SK-N-SH treated with all-trans-retinoic acid at 6 μM for 48 hours (cell line): ENCODE results near the gene CD84.

ENCODE experiments used
- ATAC-seq: fragments of 200-7000 bp; cut with Tn5 transposase; 3 replicates; pipeline ENCODE4 v1.9.1; 2020; ENCODE audit warnings: mild to moderate bottlenecking, moderate library complexity
- ARNTL ChIP-seq: fragments of 450-650 bp; formaldehyde crosslinking; IDR thresholded peaks from 2 replicates; pipeline ENCODE4 v1.5.0; 2020; ENCODE audit warnings: low read depth, mild to moderate bottlenecking, moderate library complexity, borderline replicate concordance
- BACH2 ChIP-seq: fragments of 250-450 bp; sonication (Bioruptor Pico); IDR thresholded peaks from 2 replicates; pipeline ENCODE4 v1.9.0; 2021; ENCODE audit warnings: mild to moderate bottlenecking, borderline replicate concordance
- CSDC2 ChIP-seq: fragments of 250-450 bp; sonication (Bioruptor Pico); IDR thresholded peaks from 2 replicates; pipeline ENCODE4 v1.5.0; 2020; ENCODE audit warnings: mild to moderate bottlenecking, moderate library complexity
- ESRRG ChIP-seq: fragments of 250-450 bp; sonication (Bioruptor Pico); IDR thresholded peaks from 2 replicates; pipeline ENCODE4 v1.6.1; 2021; ENCODE audit warnings: mild to moderate bottlenecking
- GLIS3 ChIP-seq: fragments of 250-450 bp; sonication (Bioruptor Pico); IDR thresholded peaks from 2 replicates; pipeline ENCODE4 v1.5.0; 2020; ENCODE audit warnings: mild to moderate bottlenecking, moderate library complexity
- ISL1 ChIP-seq: fragments of 250-450 bp; sonication (Bioruptor Pico); IDR thresholded peaks from 2 replicates; pipeline ENCODE4 v2.1.2; 2022; ENCODE audit warnings: mild to moderate bottlenecking, moderate library complexity
- OSR1 ChIP-seq: fragments of 250-450 bp; sonication (Bioruptor Pico); IDR thresholded peaks from 2 replicates; pipeline ENCODE4 v1.8.0; 2022; ENCODE audit warnings: moderate library complexity, mild to moderate bottlenecking, inconsistent platforms
- PPARA ChIP-seq: fragments of 250-450 bp; sonication (Bioruptor Pico); IDR thresholded peaks from 2 replicates; pipeline ENCODE4 v1.5.0; 2020; ENCODE audit warnings: mild to moderate bottlenecking, borderline replicate concordance
- RARB ChIP-seq: fragments of 250-450 bp; sonication (Bioruptor Pico); IDR thresholded peaks from 2 replicates; pipeline ENCODE4 v1.8.0; 2021; ENCODE audit warnings: mild to moderate bottlenecking, moderate library complexity
- SNAI2 ChIP-seq: fragments of 250-450 bp; sonication (Bioruptor Pico); IDR thresholded peaks from 2 replicates; pipeline ENCODE4 v1.5.0; 2020; ENCODE audit warnings: mild to moderate bottlenecking, moderate library complexity
- TOX ChIP-seq: fragments of 250-450 bp; sonication (Bioruptor Pico); IDR thresholded peaks from 2 replicates; pipeline ENCODE4 v1.8.0; 2021; ENCODE audit warnings: mild to moderate bottlenecking, moderate library complexity, borderline replicate concordance
- ZC3H10 ChIP-seq: fragments of 250-450 bp; sonication (Bioruptor Pico); IDR thresholded peaks from 2 replicates; pipeline ENCODE4 v1.5.1; 2021; ENCODE audit warnings: mild to moderate bottlenecking, moderate library complexity
- ZFP3 ChIP-seq: fragments of 250-450 bp; sonication (Bioruptor Pico); IDR thresholded peaks from 2 replicates; pipeline ENCODE4 v1.5.0; 2020; ENCODE audit warnings: mild to moderate bottlenecking, moderate library complexity
- ZNF565 ChIP-seq: fragments of 450-650 bp; formaldehyde crosslinking; conservative IDR thresholded peaks from 2 replicates; pipeline ENCODE4 v1.5.0; 2020; ENCODE audit warnings: low read depth, mild to moderate bottlenecking, moderate library complexity
- ZNF70 ChIP-seq: fragments of 450-650 bp; formaldehyde crosslinking; IDR thresholded peaks from 2 replicates; pipeline ENCODE4 v1.5.0; 2020; ENCODE audit warnings: mild to moderate bottlenecking, moderate library complexity
- ZNF8 ChIP-seq: fragments of 450-650 bp; formaldehyde crosslinking; IDR thresholded peaks from 2 replicates; pipeline ENCODE4 v1.5.0; 2020; ENCODE audit warnings: mild to moderate bottlenecking, moderate library complexity
- TF ChIP-seq, protein P1 (sequence below): fragments of 250-450 bp; sonication (Bioruptor Pico); IDR thresholded peaks from 2 replicates; pipeline ENCODE4 v1.5.1; 2020; ENCODE audit warnings: low read depth, mild to moderate bottlenecking, moderate library complexity
- TF ChIP-seq, protein P2 (sequence below): fragments of 250-450 bp; sonication (Bioruptor Pico); IDR thresholded peaks from 2 replicates; pipeline ENCODE4 v1.5.1; 2021; ENCODE audit warnings: mild to moderate bottlenecking, moderate library complexity
- TF ChIP-seq, protein P3 (sequence below): fragments of 250-450 bp; sonication (Bioruptor Pico); IDR thresholded peaks from 2 replicates; pipeline ENCODE4 v1.8.0; 2020; ENCODE audit warnings: mild to moderate bottlenecking, moderate library complexity, borderline replicate concordance
- TF ChIP-seq, protein P4 (sequence below): fragments of 250-450 bp; sonication (Bioruptor Pico); IDR thresholded peaks from 2 replicates; pipeline ENCODE4 v1.8.0; 2021; ENCODE audit warnings: low read depth, mild to moderate bottlenecking, moderate library complexity, borderline replicate concordance
- TF ChIP-seq, protein P5 (sequence below): fragments of 250-450 bp; sonication (Bioruptor Pico); IDR thresholded peaks from 2 replicates; pipeline ENCODE4 v1.5.0; 2020; ENCODE audit warnings: mild to moderate bottlenecking, moderate library complexity

Gene CD84

DNA sequence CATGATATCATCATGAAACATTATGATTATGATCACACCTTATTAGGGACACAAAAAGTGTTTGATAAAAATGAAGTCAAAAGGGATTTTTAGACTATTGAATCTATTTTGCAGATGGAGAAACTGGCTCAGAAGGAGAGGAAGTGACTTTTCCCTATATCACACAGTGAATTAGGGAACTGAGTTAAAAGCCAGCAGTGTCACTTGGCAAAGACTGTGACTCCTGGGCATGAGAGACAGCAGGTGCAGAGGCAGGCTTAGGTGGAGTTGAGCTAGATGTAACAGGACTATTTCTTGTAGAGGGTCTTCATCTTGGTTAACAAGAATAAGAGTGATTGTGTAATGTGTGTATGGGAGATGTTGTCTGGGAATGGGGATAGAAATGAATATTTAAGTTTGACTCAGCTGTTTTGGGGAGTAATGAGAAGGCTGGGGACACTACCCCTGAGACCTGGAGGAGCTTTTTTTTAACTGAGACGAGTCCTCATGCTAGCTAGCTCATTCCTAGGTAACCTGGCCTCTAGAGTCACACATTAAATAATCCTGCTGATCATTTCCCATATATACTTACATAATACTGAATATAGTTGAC is 1.0 kb upstream of the CD84 start:
- ATAC-seq: no peak

DNA sequence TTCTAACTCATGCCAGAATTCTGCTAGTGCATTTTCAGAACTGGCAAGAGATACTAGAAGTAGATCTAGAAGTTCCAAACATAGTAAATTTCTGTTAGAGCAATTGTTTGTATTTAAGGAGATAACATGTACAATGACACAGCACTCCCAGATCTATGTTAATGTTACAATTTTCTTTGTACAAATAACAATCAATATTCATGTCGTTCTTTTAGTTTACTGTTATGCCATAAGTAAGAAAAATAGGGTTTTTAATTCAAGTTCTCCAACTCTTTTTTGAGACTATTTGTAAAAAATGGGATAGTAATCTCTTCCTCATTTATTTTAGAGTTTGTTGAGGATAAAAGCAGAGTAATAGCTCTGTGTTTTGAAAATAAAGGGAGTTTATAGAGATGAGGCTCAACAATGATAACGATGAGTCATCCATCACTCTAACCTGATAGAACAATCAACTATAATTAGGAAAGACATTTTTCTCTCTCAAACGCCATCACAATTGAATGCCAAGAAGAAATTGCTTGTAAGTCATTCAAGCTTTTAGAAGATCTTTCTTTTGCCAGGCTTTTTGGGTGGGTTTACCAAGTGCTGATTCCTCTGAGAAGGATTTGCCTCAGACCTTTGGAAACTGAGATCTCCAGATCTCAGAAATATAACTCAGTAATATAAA is 638 bp downstream of the CD84 start:
- no peak for ATAC-seq
- no peak for TF ChIP-seq BACH2 (CRISPR knock-in tag)
- TF ChIP-seq, protein P1, sequence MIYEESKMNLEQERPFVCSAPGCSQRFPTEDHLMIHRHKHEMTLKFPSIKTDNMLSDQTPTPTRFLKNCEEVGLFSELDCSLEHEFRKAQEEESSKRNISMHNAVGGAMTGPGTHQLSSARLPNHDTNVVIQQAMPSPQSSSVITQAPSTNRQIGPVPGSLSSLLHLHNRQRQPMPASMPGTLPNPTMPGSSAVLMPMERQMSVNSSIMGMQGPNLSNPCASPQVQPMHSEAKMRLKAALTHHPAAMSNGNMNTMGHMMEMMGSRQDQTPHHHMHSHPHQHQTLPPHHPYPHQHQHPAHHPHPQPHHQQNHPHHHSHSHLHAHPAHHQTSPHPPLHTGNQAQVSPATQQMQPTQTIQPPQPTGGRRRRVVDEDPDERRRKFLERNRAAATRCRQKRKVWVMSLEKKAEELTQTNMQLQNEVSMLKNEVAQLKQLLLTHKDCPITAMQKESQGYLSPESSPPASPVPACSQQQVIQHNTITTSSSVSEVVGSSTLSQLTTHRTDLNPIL: no peak
- no peak for TF ChIP-seq GLIS3 (CRISPR knock-in tag)
- no peak for TF ChIP-seq ARNTL (CRISPR knock-in tag)
- TF ChIP-seq, protein P2, sequence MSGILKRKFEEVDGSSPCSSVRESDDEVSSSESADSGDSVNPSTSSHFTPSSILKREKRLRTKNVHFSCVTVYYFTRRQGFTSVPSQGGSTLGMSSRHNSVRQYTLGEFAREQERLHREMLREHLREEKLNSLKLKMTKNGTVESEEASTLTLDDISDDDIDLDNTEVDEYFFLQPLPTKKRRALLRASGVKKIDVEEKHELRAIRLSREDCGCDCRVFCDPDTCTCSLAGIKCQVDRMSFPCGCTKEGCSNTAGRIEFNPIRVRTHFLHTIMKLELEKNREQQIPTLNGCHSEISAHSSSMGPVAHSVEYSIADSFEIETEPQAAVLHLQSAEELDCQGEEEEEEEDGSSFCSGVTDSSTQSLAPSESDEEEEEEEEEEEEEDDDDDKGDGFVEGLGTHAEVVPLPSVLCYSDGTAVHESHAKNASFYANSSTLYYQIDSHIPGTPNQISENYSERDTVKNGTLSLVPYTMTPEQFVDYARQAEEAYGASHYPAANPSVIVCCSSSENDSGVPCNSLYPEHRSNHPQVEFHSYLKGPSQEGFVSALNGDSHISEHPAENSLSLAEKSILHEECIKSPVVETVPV (CRISPR knock-in tag): no peak
- TF ChIP-seq TOX (CRISPR knock-in tag): no peak
- no peak for TF ChIP-seq PPARA
- TF ChIP-seq SNAI2 (CRISPR knock-in tag): no peak
- TF ChIP-seq ZNF70 (CRISPR knock-in tag): no peak
- TF ChIP-seq, protein P3, sequence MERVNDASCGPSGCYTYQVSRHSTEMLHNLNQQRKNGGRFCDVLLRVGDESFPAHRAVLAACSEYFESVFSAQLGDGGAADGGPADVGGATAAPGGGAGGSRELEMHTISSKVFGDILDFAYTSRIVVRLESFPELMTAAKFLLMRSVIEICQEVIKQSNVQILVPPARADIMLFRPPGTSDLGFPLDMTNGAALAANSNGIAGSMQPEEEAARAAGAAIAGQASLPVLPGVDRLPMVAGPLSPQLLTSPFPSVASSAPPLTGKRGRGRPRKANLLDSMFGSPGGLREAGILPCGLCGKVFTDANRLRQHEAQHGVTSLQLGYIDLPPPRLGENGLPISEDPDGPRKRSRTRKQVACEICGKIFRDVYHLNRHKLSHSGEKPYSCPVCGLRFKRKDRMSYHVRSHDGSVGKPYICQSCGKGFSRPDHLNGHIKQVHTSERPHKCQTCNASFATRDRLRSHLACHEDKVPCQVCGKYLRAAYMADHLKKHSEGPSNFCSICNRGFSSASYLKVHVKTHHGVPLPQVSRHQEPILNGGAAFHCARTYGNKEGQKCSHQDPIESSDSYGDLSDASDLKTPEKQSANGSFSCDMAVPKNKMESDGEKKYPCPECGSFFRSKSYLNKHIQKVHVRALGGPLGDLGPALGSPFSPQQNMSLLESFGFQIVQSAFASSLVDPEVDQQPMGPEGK (CRISPR knock-in tag): no peak
- TF ChIP-seq, protein P4, sequence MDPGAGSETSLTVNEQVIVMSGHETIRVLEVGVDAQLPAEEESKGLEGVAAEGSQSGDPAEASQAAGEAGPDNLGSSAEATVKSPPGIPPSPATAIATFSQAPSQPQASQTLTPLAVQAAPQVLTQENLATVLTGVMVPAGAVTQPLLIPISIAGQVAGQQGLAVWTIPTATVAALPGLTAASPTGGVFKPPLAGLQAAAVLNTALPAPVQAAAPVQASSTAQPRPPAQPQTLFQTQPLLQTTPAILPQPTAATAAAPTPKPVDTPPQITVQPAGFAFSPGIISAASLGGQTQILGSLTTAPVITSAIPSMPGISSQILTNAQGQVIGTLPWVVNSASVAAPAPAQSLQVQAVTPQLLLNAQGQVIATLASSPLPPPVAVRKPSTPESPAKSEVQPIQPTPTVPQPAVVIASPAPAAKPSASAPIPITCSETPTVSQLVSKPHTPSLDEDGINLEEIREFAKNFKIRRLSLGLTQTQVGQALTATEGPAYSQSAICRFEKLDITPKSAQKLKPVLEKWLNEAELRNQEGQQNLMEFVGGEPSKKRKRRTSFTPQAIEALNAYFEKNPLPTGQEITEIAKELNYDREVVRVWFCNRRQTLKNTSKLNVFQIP (CRISPR knock-in tag): no peak
- TF ChIP-seq ZC3H10 (CRISPR knock-in tag): no peak
- no peak for TF ChIP-seq ZNF565 (CRISPR knock-in tag)
- no peak for TF ChIP-seq CSDC2 (CRISPR knock-in tag)
- TF ChIP-seq ISL1 (CRISPR knock-in tag): no peak
- TF ChIP-seq ZNF8 (CRISPR knock-in tag): no peak
- TF ChIP-seq, protein P5, sequence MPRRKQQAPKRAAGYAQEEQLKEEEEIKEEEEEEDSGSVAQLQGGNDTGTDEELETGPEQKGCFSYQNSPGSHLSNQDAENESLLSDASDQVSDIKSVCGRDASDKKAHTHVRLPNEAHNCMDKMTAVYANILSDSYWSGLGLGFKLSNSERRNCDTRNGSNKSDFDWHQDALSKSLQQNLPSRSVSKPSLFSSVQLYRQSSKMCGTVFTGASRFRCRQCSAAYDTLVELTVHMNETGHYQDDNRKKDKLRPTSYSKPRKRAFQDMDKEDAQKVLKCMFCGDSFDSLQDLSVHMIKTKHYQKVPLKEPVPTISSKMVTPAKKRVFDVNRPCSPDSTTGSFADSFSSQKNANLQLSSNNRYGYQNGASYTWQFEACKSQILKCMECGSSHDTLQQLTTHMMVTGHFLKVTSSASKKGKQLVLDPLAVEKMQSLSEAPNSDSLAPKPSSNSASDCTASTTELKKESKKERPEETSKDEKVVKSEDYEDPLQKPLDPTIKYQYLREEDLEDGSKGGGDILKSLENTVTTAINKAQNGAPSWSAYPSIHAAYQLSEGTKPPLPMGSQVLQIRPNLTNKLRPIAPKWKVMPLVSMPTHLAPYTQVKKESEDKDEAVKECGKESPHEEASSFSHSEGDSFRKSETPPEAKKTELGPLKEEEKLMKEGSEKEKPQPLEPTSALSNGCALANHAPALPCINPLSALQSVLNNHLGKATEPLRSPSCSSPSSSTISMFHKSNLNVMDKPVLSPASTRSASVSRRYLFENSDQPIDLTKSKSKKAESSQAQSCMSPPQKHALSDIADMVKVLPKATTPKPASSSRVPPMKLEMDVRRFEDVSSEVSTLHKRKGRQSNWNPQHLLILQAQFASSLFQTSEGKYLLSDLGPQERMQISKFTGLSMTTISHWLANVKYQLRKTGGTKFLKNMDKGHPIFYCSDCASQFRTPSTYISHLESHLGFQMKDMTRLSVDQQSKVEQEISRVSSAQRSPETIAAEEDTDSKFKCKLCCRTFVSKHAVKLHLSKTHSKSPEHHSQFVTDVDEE (CRISPR knock-in tag): no peak

More for the DNA sequence above, 1.0 kb upstream of the CD84 start:
- TF ChIP-seq PPARA (no peak), ISL1 (CRISPR knock-in tag) (no peak), SNAI2 (CRISPR knock-in tag) (no peak), ESRRG (CRISPR knock-in tag) (no peak), OSR1 (CRISPR knock-in tag) (no peak), RARB (no peak), ZFP3 (CRISPR knock-in tag) (no peak), ARNTL (CRISPR knock-in tag) (no peak), ZNF565 (CRISPR knock-in tag) (no peak)
- TF ChIP-seq, protein P1: no peak
- TF ChIP-seq, protein P4 (CRISPR knock-in tag): no peak
